Measurements from ENCODE around the gene CSMD2.
A peak's percentile ranks its signal among the peaks of the same experiment; 100 is the strongest.

Gene CSMD2

DNA sequence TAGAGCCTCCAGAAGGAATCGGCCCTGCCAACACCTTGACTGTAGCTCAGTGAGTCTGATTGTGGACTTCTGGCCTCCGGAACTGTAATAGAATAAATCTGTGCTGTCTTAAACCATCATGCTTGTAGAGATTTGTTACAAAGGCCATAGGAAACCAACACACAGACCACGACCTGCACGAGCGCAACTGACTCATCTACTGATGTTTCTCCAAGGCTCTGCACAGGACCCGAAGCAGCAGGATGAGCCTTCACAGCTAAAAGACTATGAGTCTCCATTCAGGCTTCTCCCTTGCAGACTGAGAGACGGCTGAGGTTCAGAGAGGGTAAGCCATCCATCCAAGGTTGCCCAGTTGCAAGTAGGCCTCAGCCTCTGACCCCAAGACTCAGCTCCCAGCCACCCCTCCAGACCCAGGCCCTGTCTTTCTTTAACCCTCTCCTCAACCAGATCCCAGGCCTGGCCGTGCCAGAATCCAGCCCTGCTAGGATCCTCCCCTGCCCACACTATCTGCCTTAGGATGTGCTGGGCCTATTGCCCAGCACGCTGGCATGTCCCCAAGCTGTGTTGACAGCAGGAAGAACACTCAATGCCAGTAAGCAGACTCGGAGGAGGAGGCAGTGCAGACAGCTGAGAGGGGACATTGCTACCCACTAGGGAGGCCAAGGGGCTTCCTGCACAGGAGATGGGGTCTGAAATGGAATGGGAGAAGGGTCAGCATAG lies 192.2 kb downstream of the CSMD2 start:
- no peak for DNase-seq (ENCODE audit: extremely low read depth, low read depth)

DNA sequence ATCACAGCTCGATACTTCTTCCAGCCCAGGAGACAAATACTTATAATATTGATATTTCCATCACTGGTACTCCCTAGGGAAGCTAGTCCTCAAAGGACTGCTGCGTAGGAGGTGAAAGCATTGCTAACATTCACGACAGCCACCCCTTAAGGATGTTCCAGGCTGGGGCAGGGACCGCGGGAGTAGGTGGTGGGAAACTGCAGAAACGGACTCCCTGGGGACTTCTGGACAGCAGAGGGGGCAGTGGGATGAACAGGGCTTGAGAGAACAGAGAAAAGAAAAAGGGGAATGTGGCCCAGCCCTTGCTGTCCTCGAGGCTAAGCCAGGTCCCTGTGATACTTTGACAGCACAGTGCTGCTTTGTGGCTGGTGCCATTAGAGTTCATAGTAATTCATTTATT lies 193.1 kb downstream of the CSMD2 start:
- no peak for DNase-seq (ENCODE audit: extremely low read depth, low read depth)
- TF ChIP-seq, protein P1, sequence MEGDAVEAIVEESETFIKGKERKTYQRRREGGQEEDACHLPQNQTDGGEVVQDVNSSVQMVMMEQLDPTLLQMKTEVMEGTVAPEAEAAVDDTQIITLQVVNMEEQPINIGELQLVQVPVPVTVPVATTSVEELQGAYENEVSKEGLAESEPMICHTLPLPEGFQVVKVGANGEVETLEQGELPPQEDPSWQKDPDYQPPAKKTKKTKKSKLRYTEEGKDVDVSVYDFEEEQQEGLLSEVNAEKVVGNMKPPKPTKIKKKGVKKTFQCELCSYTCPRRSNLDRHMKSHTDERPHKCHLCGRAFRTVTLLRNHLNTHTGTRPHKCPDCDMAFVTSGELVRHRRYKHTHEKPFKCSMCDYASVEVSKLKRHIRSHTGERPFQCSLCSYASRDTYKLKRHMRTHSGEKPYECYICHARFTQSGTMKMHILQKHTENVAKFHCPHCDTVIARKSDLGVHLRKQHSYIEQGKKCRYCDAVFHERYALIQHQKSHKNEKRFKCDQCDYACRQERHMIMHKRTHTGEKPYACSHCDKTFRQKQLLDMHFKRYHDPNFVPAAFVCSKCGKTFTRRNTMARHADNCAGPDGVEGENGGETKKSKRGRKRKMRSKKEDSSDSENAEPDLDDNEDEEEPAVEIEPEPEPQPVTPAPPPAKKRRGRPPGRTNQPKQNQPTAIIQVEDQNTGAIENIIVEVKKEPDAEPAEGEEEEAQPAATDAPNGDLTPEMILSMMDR (IDR thresholded peaks at IDR 0.05; ENCODE audit: low read depth, low read length), result no peak

More for the DNA sequence above, 192.2 kb downstream of the CSMD2 start:
- TF ChIP-seq, protein P1 (IDR thresholded peaks at IDR 0.05; ENCODE audit: low read depth, low read length), result no peak

DNA sequence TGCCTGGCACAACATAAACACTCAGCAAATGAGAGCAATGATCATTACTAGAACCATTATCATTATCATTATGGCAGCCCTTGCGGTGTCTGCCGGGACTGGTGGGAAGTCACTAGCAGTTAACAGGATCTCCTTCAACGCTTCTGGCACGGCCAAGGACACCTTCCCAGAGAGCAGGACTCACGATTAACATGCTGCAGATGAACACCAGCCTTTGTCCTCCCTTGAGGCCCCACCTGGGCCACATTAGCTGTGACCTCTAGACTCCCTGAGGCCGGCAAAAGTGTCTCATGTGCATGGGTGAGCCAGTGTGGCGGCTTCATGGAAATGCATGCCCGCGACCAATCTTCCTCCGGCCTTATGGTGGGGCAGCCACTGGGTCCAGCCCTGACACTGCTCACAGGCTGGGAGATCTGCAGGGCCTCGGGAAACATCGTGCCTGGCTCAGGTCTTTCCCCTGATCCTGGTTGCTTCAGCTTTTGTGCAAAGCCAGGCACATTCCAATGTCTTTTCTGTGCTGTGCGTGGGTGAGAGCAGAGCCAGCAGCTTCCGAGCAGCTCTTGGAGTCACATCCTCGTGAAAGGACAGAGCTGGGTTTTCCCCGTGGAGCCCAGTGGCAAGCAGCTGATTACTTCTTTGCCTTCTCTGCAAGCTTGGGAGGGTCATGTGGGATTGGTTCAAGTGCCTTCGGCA lies 193.9 kb downstream of the CSMD2 start:
- peak; percentile 22 for DNase-seq (ENCODE audit: extremely low read depth, low read depth)
- TF ChIP-seq, protein P1 (IDR thresholded peaks at IDR 0.05; ENCODE audit: low read depth, low read length), result no peak

DNA sequence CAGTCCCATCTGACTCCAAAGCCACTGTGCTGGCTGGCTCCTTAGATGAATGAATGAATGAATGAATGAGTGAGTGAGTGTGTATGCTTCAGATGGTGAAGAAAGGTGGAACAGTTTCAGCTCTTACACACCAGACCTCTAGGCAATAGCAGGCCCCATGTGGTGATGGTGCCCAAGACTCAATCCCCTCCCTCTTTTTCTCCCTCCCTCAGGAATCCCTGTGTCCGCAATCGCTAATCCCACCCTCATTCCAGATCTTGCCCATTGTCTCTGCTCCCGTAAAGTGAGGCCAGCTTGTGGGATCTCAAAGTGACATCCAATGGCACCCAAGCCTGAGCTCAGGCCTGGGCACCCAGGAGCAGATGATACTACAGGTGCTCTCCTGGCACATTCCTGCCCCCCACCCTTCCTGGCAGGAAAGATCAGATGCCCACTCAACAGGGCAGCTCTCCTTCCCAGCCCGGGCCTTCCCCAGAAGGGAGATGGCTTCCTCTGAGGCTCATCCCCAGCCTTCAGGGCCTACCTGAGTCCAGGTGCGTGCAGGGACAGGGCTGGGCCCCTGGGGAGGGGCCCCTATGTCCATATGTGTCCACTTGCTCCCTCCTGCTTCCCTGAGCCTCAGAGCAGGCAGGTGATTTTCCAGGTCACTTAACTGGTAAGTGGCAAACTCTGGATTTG lies 194.7 kb downstream of the CSMD2 start:
- TF ChIP-seq, protein P1 (IDR thresholded peaks at IDR 0.05; ENCODE audit: low read depth, low read length), result no peak
- no peak for DNase-seq (ENCODE audit: extremely low read depth, low read depth)

DNA sequence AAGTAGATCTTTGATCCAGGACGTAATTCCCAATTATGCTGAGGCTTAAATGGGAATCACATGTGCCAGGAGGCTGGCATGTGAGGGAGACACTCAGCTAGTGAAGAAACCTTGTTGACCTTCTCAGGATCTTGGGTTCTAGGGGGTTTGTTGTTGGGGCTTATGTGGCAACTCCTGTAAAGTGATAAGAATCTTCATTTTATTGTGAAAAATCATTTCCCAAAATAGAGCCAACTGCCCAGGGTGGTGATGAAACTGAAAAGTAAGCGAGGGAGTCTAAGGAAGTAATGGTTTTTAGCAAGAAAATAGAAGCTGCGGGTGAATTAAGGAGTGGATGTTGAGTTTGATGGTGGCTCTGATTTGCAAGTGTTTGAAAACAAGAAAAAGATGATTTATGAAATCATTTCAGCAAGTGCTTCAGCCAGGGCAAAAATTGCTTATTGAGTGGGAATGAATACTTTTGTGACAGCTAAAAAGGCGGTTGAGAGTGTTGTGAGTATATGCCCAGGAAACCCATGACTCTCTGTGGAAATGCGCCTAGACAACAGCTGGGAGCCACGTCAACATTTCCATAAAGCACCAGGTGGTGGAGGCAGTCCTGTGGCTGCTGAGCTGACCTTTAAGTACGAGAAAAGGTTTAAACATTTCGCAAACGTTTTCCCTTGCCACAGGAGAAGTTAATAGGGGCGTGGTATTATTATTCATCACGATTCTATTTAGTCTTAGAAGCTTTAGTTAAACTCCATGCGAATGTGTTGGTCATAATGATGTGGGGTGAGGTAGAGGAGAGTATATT lies 198.5 kb downstream of the CSMD2 start:
- TF ChIP-seq, protein P1 (IDR thresholded peaks at IDR 0.05; ENCODE audit: low read depth, low read length), result no peak
- peak; percentile 16 for DNase-seq (ENCODE audit: extremely low read depth, low read depth)

DNA sequence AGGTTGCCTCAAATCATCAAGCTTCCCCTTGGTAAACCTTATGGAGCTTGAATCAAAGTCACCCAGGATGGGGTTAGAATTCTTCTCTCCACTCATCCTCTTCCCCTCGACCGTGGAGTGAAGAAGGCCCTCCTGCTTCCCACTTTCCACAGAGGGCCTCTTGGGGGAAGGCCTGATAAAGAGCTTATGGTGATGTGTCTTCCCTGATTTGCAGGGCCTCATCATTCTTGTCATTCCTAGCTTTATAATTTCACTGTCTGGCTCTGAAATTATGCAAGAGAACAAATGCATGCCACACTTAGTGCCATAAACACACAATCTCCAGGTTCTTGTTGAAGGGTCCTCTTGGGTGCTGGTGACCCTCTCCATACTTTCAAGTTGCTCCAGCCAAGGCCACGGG lies 199.9 kb downstream of the CSMD2 start:
- TF ChIP-seq, protein P1 (IDR thresholded peaks at IDR 0.05; ENCODE audit: low read depth, low read length), result no peak
- DNase-seq (ENCODE audit: extremely low read depth, low read depth), result no peak

Data from AG09319 (cell line).